HPDE6-E6E7 (cell line): ENCODE results near the gene SPRED2.
A peak's percentile ranks its signal among the peaks of the same experiment; 100 is the strongest.

Experiments used
- DNase-seq: peaks from one replicate; pipeline ENCODE4 v3.0.0; 2011; ENCODE audit warnings: missing footprints; ENCODE audit errors: extremely low spot score

SPRED2 gene

DNA sequence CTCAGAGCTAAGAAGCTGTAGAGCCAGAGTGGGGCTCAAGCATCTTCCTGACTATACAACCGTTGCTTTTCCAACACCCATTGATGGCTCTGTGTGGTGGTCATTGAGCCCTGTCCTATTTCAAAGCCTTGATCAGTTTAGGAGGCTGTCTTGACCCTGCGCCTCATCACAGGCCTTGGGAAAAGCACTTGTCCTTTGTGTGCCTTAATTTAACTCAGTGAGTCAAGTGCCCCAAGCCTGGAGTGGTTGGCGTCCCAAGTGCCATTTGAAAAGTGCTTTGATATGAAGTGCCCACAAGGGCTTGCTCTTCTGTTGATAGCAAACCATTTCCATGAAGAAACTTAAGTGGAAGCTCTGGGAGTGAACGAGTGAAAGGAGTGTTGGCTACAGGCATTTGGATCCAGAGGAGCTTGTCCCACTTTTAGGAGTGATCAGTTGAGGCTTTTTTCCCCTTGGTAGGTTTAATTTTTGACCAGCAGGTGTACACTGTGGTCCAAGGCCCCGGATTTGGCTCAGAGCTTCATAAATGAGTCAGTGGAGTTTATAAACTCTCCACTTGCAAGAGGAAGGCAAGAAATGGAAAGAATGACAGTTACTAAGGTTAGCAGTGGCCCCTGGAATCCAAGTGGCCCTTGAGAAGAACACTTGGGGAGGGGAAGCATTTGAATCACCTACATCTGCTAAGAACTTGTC lies 154.5 kb downstream of the SPRED2 start:
- DNase-seq, result no peak

- DNase-seq, result no peak
These were observed 155.3 kb downstream of the SPRED2 start for GRCh38 chr2:65277118-65277517.

DNA sequence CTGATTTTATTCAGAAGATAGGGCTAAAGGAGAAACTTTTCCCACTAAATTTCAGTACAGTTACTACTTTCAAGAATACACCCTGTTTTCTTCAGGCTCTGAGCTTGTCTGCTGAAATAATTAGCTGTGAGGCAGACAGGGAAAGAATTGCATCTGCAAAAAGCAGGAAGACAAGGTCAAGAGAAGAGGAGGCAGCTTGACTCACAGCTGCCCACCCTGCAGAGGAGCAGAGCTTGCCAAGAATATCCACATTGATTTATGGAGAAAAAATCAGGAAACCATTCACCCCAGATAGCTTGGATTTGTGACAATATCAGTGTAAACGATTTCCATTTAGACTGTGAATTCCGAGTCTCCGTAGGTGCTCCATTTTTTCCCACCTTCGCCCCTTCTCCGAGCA lies 155.8 kb downstream of the SPRED2 start:
- no peak for DNase-seq

DNA sequence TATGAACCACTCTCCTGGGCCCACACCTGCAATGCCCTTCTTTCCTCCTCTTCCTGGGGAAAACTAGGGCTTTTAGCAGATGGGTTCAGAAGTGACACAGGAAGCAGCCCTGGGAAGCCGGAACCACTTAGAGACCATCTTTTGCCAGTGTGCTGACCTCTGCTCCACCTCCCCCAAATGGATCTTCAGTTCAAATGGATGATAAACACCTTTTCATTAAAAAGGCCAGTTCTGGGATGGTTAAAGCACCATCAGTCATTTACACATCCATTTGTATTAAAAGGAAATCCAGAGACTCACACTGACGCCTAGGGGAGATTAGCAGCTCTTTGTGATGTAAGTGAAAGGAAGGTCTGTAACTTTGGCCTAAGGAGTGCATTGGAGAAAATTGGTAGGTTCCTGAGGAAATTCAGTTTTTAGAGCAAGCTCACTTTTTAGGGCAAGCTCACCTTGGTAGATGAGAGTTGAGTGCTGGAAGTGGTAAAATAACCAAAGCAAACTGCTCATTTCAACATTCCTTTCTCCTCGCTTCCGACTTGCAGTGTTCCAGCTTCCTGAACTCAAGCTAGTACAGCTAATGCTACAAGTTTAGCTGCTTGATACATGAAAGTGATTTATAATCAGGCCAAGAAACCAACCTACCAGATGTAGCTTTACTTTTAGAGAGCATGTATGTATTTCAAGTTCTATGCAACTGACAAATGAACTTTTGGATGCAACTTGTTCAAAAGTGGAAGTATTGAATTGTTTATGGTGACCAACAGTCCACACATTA lies 157.1 kb downstream of the SPRED2 start:
- no peak for DNase-seq

DNA sequence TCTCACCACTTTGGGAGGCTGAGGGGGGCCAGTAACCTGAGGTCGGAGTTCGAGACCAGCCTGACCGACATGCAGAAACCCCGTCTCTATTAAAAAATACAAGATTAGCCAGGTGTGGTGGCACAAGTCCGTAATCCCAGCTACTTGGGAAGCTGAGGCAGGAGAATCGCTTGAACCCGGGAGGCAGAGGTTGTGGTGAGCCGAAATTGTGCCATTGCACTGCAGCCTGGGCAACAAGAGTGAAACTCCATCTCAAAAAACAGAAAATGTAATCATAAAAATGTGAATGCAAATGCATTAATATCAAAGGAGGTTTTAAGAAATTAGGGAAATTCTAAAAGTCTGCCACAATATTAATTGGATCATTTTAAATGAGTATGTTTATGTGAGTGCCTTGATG lies 159.1 kb downstream of the SPRED2 start:
- DNase-seq, result no peak

DNA sequence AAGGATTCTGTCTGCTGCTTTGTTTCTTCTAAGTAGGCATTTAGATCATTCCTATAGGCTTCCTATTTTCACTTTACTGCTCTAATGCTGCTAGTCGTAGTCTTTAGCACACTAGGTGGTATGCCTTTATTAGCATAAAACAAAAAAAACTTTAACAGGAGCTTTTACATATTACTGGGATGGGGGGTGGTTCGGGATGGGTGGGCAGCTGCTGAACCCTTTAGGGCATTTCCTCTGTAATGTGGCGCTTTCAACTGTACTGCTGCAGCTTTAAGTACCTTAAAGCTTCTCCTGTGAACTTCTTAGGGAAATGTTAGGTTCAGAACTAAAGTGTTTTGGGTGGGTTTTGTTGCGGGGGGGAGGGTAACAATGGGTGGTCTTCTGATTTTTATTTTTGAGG lies 163.4 kb downstream of the SPRED2 start:
- no peak for DNase-seq

GRCh38 chr2:65267008-65267407 lies 165.4 kb downstream of the SPRED2 start:
- DNase-seq, result no peak

DNA sequence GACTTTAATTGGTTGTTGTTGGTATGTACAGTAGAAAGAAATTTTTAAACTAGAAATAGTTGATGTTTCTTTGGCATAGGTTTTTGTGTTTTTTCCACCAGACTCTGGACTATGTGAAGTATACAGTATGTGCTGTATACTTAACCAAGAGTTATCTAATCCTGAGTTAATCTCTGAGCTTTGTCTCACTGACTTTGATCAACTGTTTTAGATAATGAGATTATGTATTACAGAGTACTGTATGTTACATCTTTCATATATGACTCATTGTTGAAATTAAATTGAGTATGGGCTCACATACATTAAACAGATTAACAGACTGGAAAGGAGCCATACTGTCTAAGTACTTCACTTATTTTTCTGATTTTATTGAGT lies 166.7 kb downstream of the SPRED2 start:
- no peak for DNase-seq

GRCh38 chr2:65264821-65265670 lies 167.4 kb downstream of the SPRED2 start:
- peak; percentile 39 for DNase-seq

DNA sequence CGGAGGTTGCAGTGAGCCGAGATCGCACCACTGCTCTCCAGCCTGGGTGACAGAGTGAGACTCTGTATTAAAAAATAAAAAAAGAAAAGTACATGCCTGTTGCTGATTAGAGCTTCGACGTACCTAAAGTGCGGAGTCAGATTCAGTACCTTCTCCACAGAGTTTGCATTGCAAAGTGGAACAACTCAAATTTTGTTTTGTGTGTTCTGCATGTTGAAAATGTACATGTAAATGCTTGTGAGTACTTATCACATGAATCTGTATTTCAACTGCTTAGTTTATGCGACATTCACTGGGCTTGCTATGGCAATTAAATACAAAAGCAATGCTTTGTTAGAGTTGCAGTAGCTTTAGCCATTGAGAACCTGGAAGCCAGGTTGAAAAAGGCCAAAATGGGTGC lies 168.4 kb downstream of the SPRED2 start:
- DNase-seq, result no peak

GRCh38 chr2:65263262-65263661 lies 169.1 kb downstream of the SPRED2 start:
- no peak for DNase-seq

GRCh38 chr2:65261676-65262075 lies 170.7 kb downstream of the SPRED2 start:
- no peak for DNase-seq
